Urinary bladder (tissue), 4 donors: Measurements from ENCODE around the gene SOAT2. TPM values are rescaled to one million over a fixed set of nuclear protein-coding genes. Genes with fewer than 3 reads are reported as not detected.

Experiments used
- DNase-seq: peaks from one replicate; pipeline ENCODE4 v3.0.0-alpha.2; 2015; ENCODE audit errors: extremely low spot score
- H3K27ac ChIP-seq: one replicate; pipeline ENCODE4 v1.5.1; 2013; ENCODE audit warnings: low read depth, mild to moderate bottlenecking, moderate library complexity
- H3K36me3 ChIP-seq: one replicate; pipeline ENCODE4 v1.6.1; 2013; ENCODE audit warnings: mild to moderate bottlenecking, moderate library complexity; ENCODE audit not compliant: insufficient read depth
- H3K4me1 ChIP-seq: one replicate; pipeline ENCODE4 v1.6.1; 2013; ENCODE audit warnings: mild to moderate bottlenecking, moderate library complexity; ENCODE audit not compliant: insufficient read depth
- H3K4me3 ChIP-seq: one replicate; pipeline ENCODE4 v1.5.1; 2013; ENCODE audit warnings: low read depth, low read length
- WGBS: extraction: QIAGEN DNeasy Blood & Tissue Kit; methylation state at CpG from one replicate; pipeline ENCODE4 v1.1.7; 2013; 5-methylcytosine and 5-hydroxymethylcytosine counted together
- polyA plus RNA-seq: library from polyadenylated mRNA; stranded (reverse); fragments of 200-250 nt; gene quantifications from one replicate; pipeline ENCODE4 v1.2.3, GENCODE V29; 2013
- small RNA-seq: library from RNA; depleted of rRNA; stranded (forward); fragments of <200 nt; gene quantifications from one replicate; pipeline ENCODE3, GENCODE V24; 2014
- total RNA-seq: library from RNA; depleted of rRNA; stranded (reverse); fragments of >200 nt; gene quantifications from one replicate; pipeline ENCODE4 v1.2.3, GENCODE V29; 2014
- donor health status: healthy with polysubstance abuse.
- donor health status: healthy.

The SOAT2 gene
- total and polyA plus RNA-seq, 2 donors = 0.30 TPM; not detected in 1

DNA sequence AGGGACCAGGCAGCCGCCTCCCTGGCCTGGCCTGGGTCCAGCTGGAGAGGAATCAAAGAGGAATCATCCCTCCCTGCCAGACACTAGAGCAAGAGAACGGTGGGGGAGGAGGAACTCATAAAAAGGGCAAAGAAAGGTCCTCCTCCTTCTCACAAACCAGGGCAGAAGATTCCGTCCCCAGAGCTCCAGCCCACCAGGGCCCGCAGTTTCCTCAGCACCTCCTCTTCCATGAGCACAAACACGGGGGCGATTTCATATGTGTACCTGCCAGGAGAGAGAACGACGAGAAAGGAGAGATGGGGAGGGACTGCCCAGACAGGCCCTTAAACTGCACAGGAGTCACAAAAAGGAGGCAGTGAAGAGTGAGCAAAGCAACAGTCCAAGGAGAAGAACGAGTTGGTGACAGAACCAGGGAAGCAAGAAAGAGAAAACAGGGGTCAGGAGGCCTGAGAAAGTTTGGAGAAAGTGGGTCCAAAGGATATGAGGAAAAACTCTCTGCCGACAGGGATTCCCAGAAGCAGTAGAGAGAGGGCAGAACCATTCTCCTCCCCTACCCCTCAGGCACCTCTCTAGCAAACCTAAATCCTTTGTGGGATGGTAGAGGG is 68.5 kb downstream of the SOAT2 start:
- Histone ChIP-seq H3K4me1 (no peaks in the 10 kb centered on the region), H3K4me3 (no peak overlapping the region), H3K36me3 (peaks cover 2% of the 10 kb centered on the region), H3K27ac (no peak overlapping the region)
- no peak for DNase-seq
- WGBS = 35% methylated on average over 10 of the region's 10 CpGs

GRCh38 chr12:53172352-53172751 is 69.1 kb downstream of the SOAT2 start:
- Histone ChIP-seq H3K4me1 (no peaks in the 10 kb centered on the region), H3K4me3 (no peak overlapping the region), H3K36me3 (no peaks in the 10 kb centered on the region), H3K27ac (no peak overlapping the region)
- no peak for DNase-seq
- 46% methylated on average over 11 of the region's 11 CpGs for WGBS

DNA sequence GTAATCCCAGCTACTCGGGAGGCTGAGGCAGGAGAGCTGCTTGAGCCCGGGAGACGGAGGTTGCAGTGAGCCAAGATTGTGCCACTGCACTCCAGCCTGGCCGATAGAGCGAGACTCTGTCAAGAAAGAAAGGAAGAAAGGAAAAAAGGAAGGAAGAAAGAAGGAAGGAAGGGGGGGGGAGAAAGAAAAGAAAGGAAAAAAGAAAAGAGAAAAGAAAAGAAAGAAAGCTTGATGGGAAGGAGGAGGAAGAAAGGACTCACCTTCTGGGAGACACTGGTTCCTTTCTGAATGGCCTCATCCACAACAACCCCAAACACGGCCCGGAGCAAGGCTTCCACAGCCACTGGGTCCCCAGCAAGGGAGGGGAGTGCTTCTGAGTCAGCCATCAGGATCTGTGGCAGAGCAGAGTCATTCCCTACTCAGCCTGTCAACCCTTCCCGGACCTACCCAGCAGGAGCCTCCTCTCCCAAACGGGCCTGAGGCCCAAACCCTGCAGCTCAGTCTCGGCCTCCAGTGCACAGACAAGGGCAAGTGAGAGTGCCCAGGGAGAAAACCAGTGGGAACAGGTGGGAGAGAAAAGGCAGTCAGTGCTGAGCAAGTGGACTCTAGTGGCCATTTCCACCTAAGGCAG is 69.9 kb downstream of the SOAT2 start:
- no peak overlapping the region for H3K4me3 ChIP-seq
- no peaks in the 10 kb centered on the region for H3K36me3 ChIP-seq
- WGBS = 84% methylated on average over 10 of the region's 10 CpGs
- no peak overlapping the region for H3K27ac ChIP-seq
- DNase-seq = no peak
- H3K4me1 ChIP-seq = no peaks in the 10 kb centered on the region

Small RNAs within 50 kb of the gene (small RNA-seq; reads per million reads assigned to genes)
- gene HIGD1AP1 = not detected
- gene MIR6757 = not detected
- not detected for gene RNU6-333P

Other genes starting within 250 kb of the SOAT2 start
- 96.2 TPM for gene KRT8, start 198.4 kb upstream of the SOAT2 start, total RNA-seq
- 202 TPM for gene KRT8, start 198.4 kb upstream of the SOAT2 start, polyA plus RNA-seq
- 81.8 TPM for gene KRT18, start 154.4 kb upstream of the SOAT2 start, total RNA-seq
- 70.9 TPM for gene KRT18, start 154.4 kb upstream of the SOAT2 start, polyA plus RNA-seq
- 743 TPM for gene EIF4B, start 97.0 kb upstream of the SOAT2 start, total RNA-seq
- 246 TPM for gene EIF4B, start 97.0 kb upstream of the SOAT2 start, polyA plus RNA-seq
- 57.9 TPM for gene TNS2, start 53.4 kb upstream of the SOAT2 start, total RNA-seq
- 178 TPM for gene TNS2, start 53.4 kb upstream of the SOAT2 start, polyA plus RNA-seq
- gene SPRYD3, start 24.1 kb upstream of the SOAT2 start, total RNA-seq = 9.0 TPM
- gene SPRYD3, start 24.1 kb upstream of the SOAT2 start, polyA plus RNA-seq = 66.3 TPM
- 39.8 TPM for gene IGFBP6, start 5.8 kb upstream of the SOAT2 start, total RNA-seq
- 461 TPM for gene IGFBP6, start 5.8 kb upstream of the SOAT2 start, polyA plus RNA-seq
- 22.9 TPM for gene ZNF740, start 77.2 kb downstream of the SOAT2 start, total RNA-seq
- gene ZNF740, start 77.2 kb downstream of the SOAT2 start, polyA plus RNA-seq = 13.5 TPM
- gene CSAD, start 77.4 kb downstream of the SOAT2 start, total RNA-seq = 36.9 TPM
- gene CSAD, start 77.4 kb downstream of the SOAT2 start, polyA plus RNA-seq = 19.1 TPM
- 1.6 TPM for gene ITGB7, start 103.8 kb downstream of the SOAT2 start, total RNA-seq
- gene ITGB7, start 103.8 kb downstream of the SOAT2 start, polyA plus RNA-seq = 1.7 TPM
- 37.8 TPM for gene RARG, start 128.7 kb downstream of the SOAT2 start, total RNA-seq
- gene RARG, start 128.7 kb downstream of the SOAT2 start, polyA plus RNA-seq = 30.5 TPM
- gene ESPL1, start 164.8 kb downstream of the SOAT2 start, total RNA-seq = 4.5 TPM
- 0.33 TPM for gene ESPL1, start 164.8 kb downstream of the SOAT2 start, polyA plus RNA-seq
- 432 TPM for gene PFDN5, start 192.1 kb downstream of the SOAT2 start, total RNA-seq
- 812 TPM for gene PFDN5, start 192.1 kb downstream of the SOAT2 start, polyA plus RNA-seq
- gene MYG1, start 196.2 kb downstream of the SOAT2 start, total RNA-seq = 17.9 TPM
- 66.3 TPM for gene MYG1, start 196.2 kb downstream of the SOAT2 start, polyA plus RNA-seq
- 33.3 TPM for gene AAAS, start 218.1 kb downstream of the SOAT2 start, total RNA-seq
- gene AAAS, start 218.1 kb downstream of the SOAT2 start, polyA plus RNA-seq = 45.4 TPM
- gene SP7, start 232.9 kb downstream of the SOAT2 start, total RNA-seq = not detected
- gene SP7, start 232.9 kb downstream of the SOAT2 start, polyA plus RNA-seq = not detected